Caco-2 (cell line): Measurements from ENCODE around the gene EIF5AL1. TPM values are rescaled to one million over a fixed set of nuclear protein-coding genes. Genes with fewer than 3 reads are reported as not detected.
"Not testable (repeated sequence)": the region's sequence is repeated elsewhere in the genome, so short reads cannot be mapped to it uniquely, and the experiment has no call there.

ENCODE experiments used
- BruUV-seq: library from RNA; stranded (reverse); fragments of 400-500 nt; replicated peaks from 2 replicates; lab custom pipeline; 2021; lab: Mats Ljungman, UMichigan
- CTCF ChIA-PET: fragments of 300-600 bp; sonication (Branson Sonifier 250); formaldehyde crosslinking; loops from one replicate; lab custom pipeline; 2022; ENCODE audit warnings: antibody characterized with exemption; lab: Charles Lee
- POLR2A ChIA-PET: fragments of 300-600 bp; sonication (Branson Sonifier 250); formaldehyde crosslinking; loops from one replicate; lab custom pipeline; 2022; ENCODE audit warnings: antibody characterized with exemption; lab: Charles Lee
- DNase-seq, 2 experiments: peaks; one replicate each; pipeline versions ENCODE4 v3.0.0 to v3.0.0-alpha.2; 2020 to 2022
- H3K27me3 ChIP-seq: replicated peaks from 2 replicates; pipeline ENCODE4 v1.6.0; 2011; ENCODE audit warnings: low read length; ENCODE audit not compliant: control insufficient read depth, insufficient read depth
- H3K36me3 ChIP-seq: 2 replicates; pipeline ENCODE4 v1.5.1; 2011; ENCODE audit warnings: low read length; ENCODE audit not compliant: control insufficient read depth, insufficient read depth
- H3K4me1 ChIP-seq: fragments of 250-450 bp; sonication (Bioruptor Pico); 2 replicates; pipeline ENCODE4 v1.5.1; 2020; ENCODE audit warnings: mild to moderate bottlenecking
- H3K4me3 ChIP-seq: 2 replicates; pipeline ENCODE4 v1.5.1; 2011; ENCODE audit warnings: low read depth, mild to moderate bottlenecking, control low read depth, low read length
- H3K9me3 ChIP-seq: fragments of 250-450 bp; sonication (Bioruptor Pico); 2 replicates; pipeline ENCODE4 v1.5.1; 2020; ENCODE audit warnings: mild to moderate bottlenecking, moderate library complexity
- H3K27ac Mint-ChIP-seq: one replicate; pipeline ENCODE4 v1.8.0; 2022; ENCODE audit warnings: mixed read lengths; ENCODE audit not compliant: unreplicated experiment
- H3K27me3 Mint-ChIP-seq: one replicate; pipeline ENCODE4 v1.8.0; 2022; ENCODE audit warnings: mixed read lengths; ENCODE audit not compliant: insufficient read depth, unreplicated experiment
- H3K36me3 Mint-ChIP-seq: one replicate; pipeline ENCODE4 v1.8.0; 2022; ENCODE audit warnings: mild to moderate bottlenecking, mixed read lengths; ENCODE audit not compliant: insufficient read depth, unreplicated experiment
- H3K4me1 Mint-ChIP-seq: one replicate; pipeline ENCODE4 v1.8.0; 2022; ENCODE audit warnings: low read depth, mixed read lengths; ENCODE audit not compliant: unreplicated experiment
- H3K4me3 Mint-ChIP-seq: one replicate; pipeline ENCODE4 v1.8.0; 2022; ENCODE audit warnings: mild to moderate bottlenecking, moderate library complexity, mixed read lengths; ENCODE audit not compliant: unreplicated experiment
- H3K9me3 Mint-ChIP-seq: one replicate; pipeline ENCODE4 v1.8.0; 2022; ENCODE audit warnings: mixed read lengths; ENCODE audit not compliant: unreplicated experiment
- CTCF ChIP-seq, 2 experiments: fragments of 200-600 bp in 1 of 2; IDR thresholded peaks; 1 replicate in 1 of 2; 2 replicates in 1 of 2; pipeline versions ENCODE4 v1.5.1 to v1.8.0; 2011 to 2022; ENCODE audit warnings: antibody characterized with exemption in 1 of 2, control low read depth in 1 of 2, inconsistent platforms in 1 of 2, low read depth in 1 of 2, low read length in 1 of 2, mild to moderate bottlenecking in 1 of 2, moderate library complexity in 1 of 2; ENCODE audit not compliant: insufficient read depth in 1 of 2, severe bottlenecking in 1 of 2, unreplicated experiment in 1 of 2
- intact Hi-C: fragments of 100-400 bp; cut with micrococcal nuclease; formaldehyde crosslinking; loops from one replicate; pipeline ENCODE4 v1.10.0; 2022; ENCODE audit not compliant: unreplicated experiment
- total RNA-seq: library from RNA; stranded (reverse); gene quantifications from 2 replicates; pipeline ENCODE4 v1.2.3, GENCODE V29; 2022

EIF5AL1 gene
- total RNA-seq, 1 experiment from 2014 or later = 0.93 TPM

- Mint-ChIP-seq H3K27me3 (no peaks in the 10 kb centered on the region), H3K4me1 (peaks cover 9% of the 10 kb centered on the region), H3K36me3 (no peaks in the 10 kb centered on the region), H3K9me3 (peaks cover 19% of the 10 kb centered on the region), H3K27ac (no peak overlapping the region), H3K4me3 (no peak overlapping the region)
- no peaks in the 10 kb centered on the region for H3K9me3 ChIP-seq
- CTCF ChIA-PET = no interaction called here
- H3K4me1 ChIP-seq = no peaks in the 10 kb centered on the region
- no peak for TF ChIP-seq CTCF (IDR thresholded peaks at IDR 0.05; ENCODE audit: insufficient read depth in 1 of 2, low read depth in 1 of 2, low read length in 1 of 2, severe bottlenecking in 1 of 2, unreplicated experiment in 1 of 2)
- no peak overlapping the region for H3K4me3 ChIP-seq
- no peaks in the 10 kb centered on the region for H3K36me3 ChIP-seq
- POLR2A ChIA-PET = no interaction called here
- no peaks in the 10 kb centered on the region for H3K27me3 ChIP-seq
- intact Hi-C loops = no loop called here
- no TSS peak for BruUV-seq
- no peak for DNase-seq
Observed at GRCh38 chr10:79547973-79548372, 35.6 kb downstream of the EIF5AL1 start.

GRCh38 chr10:79552143-79552542 lies 39.8 kb downstream of the EIF5AL1 start:
- ChIA-PET CTCF (no interaction called here), POLR2A (no interaction called here)
- peaks cover under 1% of the 10 kb centered on the region for H3K4me1 Mint-ChIP-seq
- no peak for DNase-seq
- intact Hi-C loops = no loop called here
- Histone ChIP-seq H3K9me3 (no peaks in the 10 kb centered on the region), H3K36me3 (no peaks in the 10 kb centered on the region), H3K27me3 (no peaks in the 10 kb centered on the region), H3K4me3 (no peak overlapping the region), H3K4me1 (no peaks in the 10 kb centered on the region)
- no peaks in the 10 kb centered on the region for H3K36me3 Mint-ChIP-seq
- no peak overlapping the region for H3K4me3 Mint-ChIP-seq
- TF ChIP-seq CTCF (IDR thresholded peaks at IDR 0.05; ENCODE audit: insufficient read depth in 1 of 2, low read depth in 1 of 2, low read length in 1 of 2, severe bottlenecking in 1 of 2, unreplicated experiment in 1 of 2) = no peak
- no peak overlapping the region for H3K27ac Mint-ChIP-seq
- no peaks in the 10 kb centered on the region for H3K9me3 Mint-ChIP-seq
- no peaks in the 10 kb centered on the region for H3K27me3 Mint-ChIP-seq
- no TSS peak for BruUV-seq

DNA sequence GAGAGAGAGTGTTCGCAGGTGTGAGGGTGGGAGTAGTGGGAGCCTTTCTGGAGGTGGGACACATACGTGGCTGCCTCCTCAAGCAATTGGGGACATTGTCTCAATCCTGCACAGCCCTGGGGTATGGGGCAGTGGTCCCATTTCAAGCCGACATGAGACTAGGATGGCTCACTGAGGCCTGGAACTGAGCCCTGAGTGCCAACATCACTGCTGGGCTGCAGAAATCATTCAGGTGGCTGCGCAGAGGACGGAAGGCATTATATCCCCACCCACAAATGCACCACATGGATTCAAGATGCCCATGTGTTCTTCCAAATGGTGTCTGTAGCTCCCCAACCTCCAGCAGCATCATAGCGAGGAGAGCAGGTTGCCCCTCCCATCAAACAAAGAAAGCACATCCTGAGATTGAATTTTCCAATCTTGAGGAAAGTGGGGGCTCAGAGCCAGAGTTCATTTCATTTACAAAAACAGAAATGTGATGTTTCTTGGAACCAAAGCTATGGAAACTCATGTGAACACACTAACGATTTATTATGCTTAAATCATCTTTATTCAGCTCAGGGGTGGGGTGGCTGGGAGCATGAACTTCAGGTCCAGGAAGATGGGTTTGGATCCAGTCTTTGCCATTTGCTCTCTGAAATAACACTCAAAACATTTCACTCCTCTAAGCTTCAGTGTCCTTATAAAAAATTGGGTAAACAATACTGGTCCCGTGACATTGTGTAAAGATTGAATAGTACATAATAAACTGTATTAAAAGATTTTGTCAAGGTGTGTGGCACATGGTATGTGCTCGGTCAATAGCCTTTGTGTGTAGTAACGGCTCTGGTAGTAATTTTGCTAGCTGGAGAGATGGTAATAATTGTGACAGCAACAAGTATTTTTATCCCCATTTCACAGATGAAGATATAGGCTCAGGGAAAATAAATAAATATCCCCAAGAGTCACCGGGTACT lies 43.3 kb downstream of the EIF5AL1 start:
- no TSS peak for BruUV-seq
- no peaks in the 10 kb centered on the region for H3K36me3 ChIP-seq
- intact Hi-C loops = loop anchor here (1.0 kb wide), 1 partner anchor 59 kb away; no protein-coding TSS in a partner anchor

DNA sequence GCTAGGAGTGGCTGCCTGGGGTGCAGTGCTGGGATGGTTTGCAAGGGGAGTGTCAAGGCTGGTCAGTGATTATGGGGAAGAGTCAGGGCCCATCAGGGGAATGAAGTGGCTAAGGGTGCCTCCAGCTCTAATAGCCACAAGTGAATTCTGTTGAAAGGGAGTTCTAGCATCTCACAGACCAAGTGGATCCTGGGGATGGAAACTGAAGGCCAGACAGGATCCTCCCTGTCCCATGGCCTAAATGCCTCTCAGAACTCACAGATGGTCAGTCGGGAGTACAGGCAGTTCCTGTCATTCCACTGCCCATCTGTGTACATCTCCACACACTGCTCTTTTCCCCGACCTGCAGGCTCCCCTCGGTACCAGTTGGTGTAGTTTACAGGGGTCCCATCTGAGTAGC lies 44.6 kb downstream of the EIF5AL1 start:
- H3K27ac Mint-ChIP-seq, POLR2A ChIA-PET, H3K27me3 ChIP-seq, H3K9me3 Mint-ChIP-seq, BruUV-seq, H3K9me3 ChIP-seq, H3K4me1 ChIP-seq, H3K4me3 ChIP-seq, H3K36me3 Mint-ChIP-seq, H3K4me1 Mint-ChIP-seq, DNase-seq, H3K36me3 ChIP-seq, CTCF ChIA-PET, H3K4me3 Mint-ChIP-seq, H3K27me3 Mint-ChIP-seq: not testable (repeated sequence)
- intact Hi-C loops = loop anchor here (1.0 kb wide), 1 partner anchor 57 kb away; no protein-coding TSS in a partner anchor

More for the DNA sequence above, 43.3 kb downstream of the EIF5AL1 start:
- no peak overlapping the region for H3K27ac Mint-ChIP-seq
- Histone ChIP-seq H3K27me3 (no peaks in the 10 kb centered on the region), H3K9me3 (no peaks in the 10 kb centered on the region), H3K4me3 (no peak overlapping the region), H3K4me1 (no peaks in the 10 kb centered on the region)
- ChIA-PET POLR2A (no interaction called here), CTCF (no interaction called here)
- no peaks in the 10 kb centered on the region for H3K9me3 Mint-ChIP-seq
- DNase-seq = no peak
- H3K4me1 Mint-ChIP-seq = no peaks in the 10 kb centered on the region
- TF ChIP-seq CTCF (IDR thresholded peaks at IDR 0.05; ENCODE audit: insufficient read depth in 1 of 2, low read depth in 1 of 2, low read length in 1 of 2, severe bottlenecking in 1 of 2, unreplicated experiment in 1 of 2) = no peak
- no peaks in the 10 kb centered on the region for H3K36me3 Mint-ChIP-seq
- H3K27me3 Mint-ChIP-seq = peaks cover 6% of the 10 kb centered on the region
- H3K4me3 Mint-ChIP-seq = no peak overlapping the region
